ENCODE results near the gene ADAM22. TPM values are rescaled to one million over a fixed set of nuclear protein-coding genes. Genes with fewer than 3 reads are reported as not detected.
"Not testable (repeated sequence)": the region's sequence is repeated elsewhere in the genome, so short reads cannot be mapped to it uniquely, and the experiment has no call there.

ADAM22 gene
- 0.53 TPM for total RNA-seq

GRCh38 chr7:87933953-87934698 lies at the start of gene ADAM22:
Gene ADAM22, plus strand, starts transcription at chr7:87934251. Its CDS starts 215 bp downstream, at chr7:87934466.
- peak; percentile 95 for ATAC-seq
- DNase-seq (ENCODE audit: low spot score), result peak; percentile 69

GRCh38 chr7:87885018-87885417 lies 49.0 kb upstream of the ADAM22 start:
- DNase-seq (ENCODE audit: low spot score), result no peak
- no peak for ATAC-seq

GRCh38 chr7:87886875-87887274 lies 47.2 kb upstream of the ADAM22 start:
- DNase-seq (ENCODE audit: low spot score) (no peak), ATAC-seq (peak; percentile 41)

GRCh38 chr7:87895363-87895762 lies 38.7 kb upstream of the ADAM22 start:
- ATAC-seq (no peak), DNase-seq (ENCODE audit: low spot score) (no peak)

- no peak for ATAC-seq
- no peak for DNase-seq (ENCODE audit: low spot score)
Measured at GRCh38 chr7:87899255-87899654, 34.8 kb upstream of the ADAM22 start.

GRCh38 chr7:87907136-87907906 lies 26.7 kb upstream of the ADAM22 start:
- ATAC-seq; DNase-seq (ENCODE audit: low spot score): not testable (repeated sequence)

GRCh38 chr7:87908814-87909213 lies 25.2 kb upstream of the ADAM22 start:
- not testable (repeated sequence) for ATAC-seq; DNase-seq (ENCODE audit: low spot score)

- DNase-seq (ENCODE audit: low spot score) (no peak), ATAC-seq (no peak)
Measured at GRCh38 chr7:87912121-87912520, 21.9 kb upstream of the ADAM22 start.

GRCh38 chr7:87918740-87919139 lies 15.3 kb upstream of the ADAM22 start:
- ATAC-seq, result no peak

GRCh38 chr7:87919875-87920274 lies 14.2 kb upstream of the ADAM22 start:
- no peak for ATAC-seq
- DNase-seq (ENCODE audit: low spot score), result no peak

More at GRCh38 chr7:87918740-87919139, 15.3 kb upstream of the ADAM22 start:
- DNase-seq (ENCODE audit: low spot score), result no peak

GRCh38 chr7:87920578-87920977 lies 13.5 kb upstream of the ADAM22 start:
- DNase-seq (ENCODE audit: low spot score) (no peak), ATAC-seq (no peak)

GRCh38 chr7:87922759-87923395 lies 11.2 kb upstream of the ADAM22 start:
- not testable (repeated sequence) for DNase-seq (ENCODE audit: low spot score); ATAC-seq

- ATAC-seq (no peak), DNase-seq (ENCODE audit: low spot score) (no peak)
Measured at GRCh38 chr7:87926581-87927461, 7.2 kb upstream of the ADAM22 start.

GRCh38 chr7:87933605-87933952 lies 472 bp upstream of the ADAM22 start:
- DNase-seq (ENCODE audit: low spot score) (no peak), ATAC-seq (no peak)

- DNase-seq (ENCODE audit: low spot score) (no peak), ATAC-seq (no peak)
Measured at GRCh38 chr7:87934699-87935383, 790 bp downstream of the ADAM22 start.

- no peak for ATAC-seq
- DNase-seq (ENCODE audit: low spot score), result no peak
Measured at GRCh38 chr7:87935384-87935706, 1.3 kb downstream of the ADAM22 start.

GRCh38 chr7:87941138-87941537 lies 7.1 kb downstream of the ADAM22 start:
- ATAC-seq (no peak), DNase-seq (ENCODE audit: low spot score) (no peak)

- ATAC-seq (no peak), DNase-seq (ENCODE audit: low spot score) (no peak)
Measured at GRCh38 chr7:87944547-87944946, 10.5 kb downstream of the ADAM22 start.

GRCh38 chr7:87945926-87946325 lies 11.9 kb downstream of the ADAM22 start:
- ATAC-seq; DNase-seq (ENCODE audit: low spot score): not testable (repeated sequence)

- ATAC-seq (no peak), DNase-seq (ENCODE audit: low spot score) (no peak)
Measured at GRCh38 chr7:87948371-87948770, 14.3 kb downstream of the ADAM22 start.
